Measurements from ENCODE around the gene ARHGEF25.
"Not testable (repeated sequence)": the region's sequence is repeated elsewhere in the genome, so short reads cannot be mapped to it uniquely, and the experiment has no call there.

The ARHGEF25 gene

DNA sequence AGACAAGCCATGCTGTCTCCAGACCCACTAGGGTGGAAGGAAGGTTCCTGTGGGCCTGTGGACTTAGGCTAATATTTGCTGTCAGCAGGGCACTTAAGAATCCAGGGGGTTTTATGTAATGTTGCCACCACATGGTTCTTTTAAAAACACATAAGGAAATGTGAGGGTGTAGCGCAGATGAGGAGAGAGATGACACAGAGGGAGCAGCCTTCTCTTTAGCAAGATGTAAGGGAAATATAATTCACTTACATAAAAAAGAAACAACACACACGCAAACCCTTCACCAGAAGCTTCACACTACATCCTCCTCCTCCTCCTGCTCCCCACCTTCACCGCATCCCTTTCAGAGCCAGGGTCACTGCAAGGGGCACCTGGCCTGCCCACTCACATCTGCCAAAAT, 25.1 kb upstream of the ARHGEF25 start:
- no peak for DNase-seq

DNA sequence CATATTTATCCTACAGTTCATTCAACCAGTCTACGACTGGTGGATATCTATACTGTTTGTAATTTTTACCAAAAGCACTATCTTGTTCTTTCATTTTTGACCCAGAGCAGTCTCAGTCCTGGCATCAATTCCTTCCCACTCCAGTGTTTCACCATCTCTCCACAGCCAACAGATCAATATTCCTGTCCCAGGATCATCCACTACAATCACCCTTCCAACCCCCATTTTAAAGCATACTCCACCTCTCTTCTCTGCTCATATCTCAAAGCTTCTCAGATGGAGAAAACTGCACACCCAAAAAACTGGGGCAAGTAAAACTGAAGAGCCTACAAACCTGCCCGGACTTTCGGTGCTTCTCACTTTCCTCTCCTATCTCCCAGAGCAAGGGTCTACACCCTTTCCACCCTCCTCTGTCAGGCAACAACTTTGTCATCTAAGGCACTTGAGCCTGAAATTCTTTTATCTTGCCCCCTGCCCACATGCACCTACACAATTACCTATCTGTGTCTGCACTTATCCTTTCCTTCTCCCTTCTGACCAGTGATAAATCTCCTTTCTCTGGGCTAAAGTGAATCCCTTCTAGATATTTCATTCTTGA, 24.3 kb upstream of the ARHGEF25 start:
- DNase-seq: no peak

DNA sequence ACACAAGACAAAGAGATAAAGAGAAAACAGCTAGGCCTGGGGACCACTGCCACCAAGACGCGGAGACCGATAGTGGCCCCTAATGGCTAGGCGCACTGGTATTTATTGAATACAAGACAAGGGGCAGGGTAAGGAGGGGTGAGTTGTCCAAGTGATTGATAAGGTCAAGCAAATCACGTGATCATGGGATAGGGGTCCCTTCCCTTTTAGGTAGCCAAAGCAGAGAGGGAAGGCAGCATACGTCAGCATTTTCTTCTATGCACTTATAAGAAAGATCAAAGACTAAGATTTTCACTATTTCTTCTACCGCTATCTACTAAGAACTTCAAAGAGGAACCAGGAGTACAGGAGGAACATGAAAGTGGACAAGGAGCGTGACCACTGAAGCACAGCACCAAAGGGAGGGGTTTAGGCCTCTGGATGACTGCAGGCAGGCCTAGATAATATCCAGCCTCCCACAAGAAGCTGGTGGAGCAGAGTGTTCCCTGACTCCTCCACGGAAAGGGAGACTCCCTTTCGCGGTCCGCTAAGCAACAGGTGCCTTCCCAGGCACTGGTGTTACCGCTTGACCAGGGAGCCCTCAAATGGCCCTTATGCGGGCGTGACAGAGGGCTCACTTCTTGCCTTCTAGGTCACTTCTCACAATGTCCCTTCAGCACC, 22.2 kb upstream of the ARHGEF25 start:
- DNase-seq: not testable (repeated sequence)

- no peak for DNase-seq
Observed at GRCh38 chr12:57590479-57590863, 20.8 kb upstream of the ARHGEF25 start.

DNA sequence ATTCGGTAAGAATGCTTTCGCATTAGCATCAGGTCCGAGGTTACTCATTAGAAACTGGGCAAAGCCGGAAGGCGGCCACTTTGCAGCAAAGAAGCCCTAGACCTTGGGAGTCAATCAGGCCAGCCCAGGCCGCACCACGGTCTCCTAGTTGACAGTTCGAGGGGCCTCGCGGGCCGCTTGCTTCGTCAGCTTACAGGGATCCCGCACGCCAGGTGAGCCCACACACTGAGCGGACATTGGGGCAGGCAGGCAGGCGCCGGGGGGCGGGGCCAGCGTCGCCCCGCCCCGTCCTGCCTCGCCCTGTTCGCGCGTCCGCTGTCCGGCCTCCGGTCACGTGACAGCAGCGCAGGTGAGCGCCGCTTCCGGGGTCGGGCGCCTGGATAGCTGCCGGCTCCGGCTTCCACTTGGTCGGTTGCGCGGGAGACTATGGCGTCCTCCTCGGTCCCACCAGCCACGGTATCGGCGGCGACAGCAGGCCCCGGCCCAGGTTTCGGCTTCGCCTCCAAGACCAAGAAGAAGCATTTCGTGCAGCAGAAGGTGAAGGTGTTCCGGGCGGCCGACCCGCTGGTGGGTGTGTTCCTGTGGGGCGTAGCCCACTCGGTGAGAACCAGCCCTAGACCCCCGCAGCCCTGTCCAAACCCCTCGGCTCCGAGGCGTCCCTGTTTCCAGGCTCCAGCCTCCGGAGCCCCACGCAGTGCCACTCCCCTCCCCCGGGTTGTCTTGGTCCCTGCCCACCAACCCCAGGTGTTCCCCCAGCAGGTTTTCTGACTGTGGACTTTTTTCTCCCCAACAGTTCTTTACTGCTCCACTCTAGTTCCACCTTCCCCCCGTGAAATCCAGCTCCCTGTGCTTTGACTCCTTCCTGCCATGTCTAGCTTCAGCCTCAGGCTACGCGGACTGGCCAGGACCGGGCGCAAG, 20.1 kb upstream of the ARHGEF25 start, which contains the start of gene PIP4K2C:
TSS of gene PIP4K2C (plus strand) at position 329 of the 918 bp plus-strand sequence. CDS start at position 427, 98 bp downstream.
- peak; percentile 47 to 68 (median 51) for DNase-seq

DNA sequence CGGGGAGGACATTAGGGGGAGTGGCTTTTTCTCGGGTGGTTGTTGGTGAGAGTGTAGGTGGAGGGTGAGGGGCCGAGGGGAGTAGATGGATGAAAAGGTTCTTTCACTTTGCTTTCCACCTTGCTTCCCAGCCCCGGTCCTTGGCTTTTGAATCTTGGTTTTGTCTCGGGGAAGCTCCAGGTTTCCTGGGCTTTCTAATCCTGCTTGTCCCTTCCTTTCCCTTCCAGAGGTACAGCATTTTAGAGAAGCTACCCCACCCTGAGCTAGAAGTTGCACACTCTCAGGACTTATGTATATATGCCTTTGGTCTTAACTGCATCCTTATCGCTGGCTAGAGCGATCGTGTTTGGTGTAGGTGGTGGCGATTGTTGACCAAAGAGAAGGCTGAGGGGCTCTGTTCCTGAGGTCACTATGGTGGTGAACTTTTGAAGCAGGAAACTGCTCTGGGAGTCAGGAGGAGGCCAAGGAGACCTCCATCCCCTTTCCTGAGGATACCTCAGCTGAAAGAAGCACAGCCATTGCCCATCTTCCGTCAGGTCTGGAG, 19.4 kb upstream of the ARHGEF25 start:
- DNase-seq: no peak

DNA sequence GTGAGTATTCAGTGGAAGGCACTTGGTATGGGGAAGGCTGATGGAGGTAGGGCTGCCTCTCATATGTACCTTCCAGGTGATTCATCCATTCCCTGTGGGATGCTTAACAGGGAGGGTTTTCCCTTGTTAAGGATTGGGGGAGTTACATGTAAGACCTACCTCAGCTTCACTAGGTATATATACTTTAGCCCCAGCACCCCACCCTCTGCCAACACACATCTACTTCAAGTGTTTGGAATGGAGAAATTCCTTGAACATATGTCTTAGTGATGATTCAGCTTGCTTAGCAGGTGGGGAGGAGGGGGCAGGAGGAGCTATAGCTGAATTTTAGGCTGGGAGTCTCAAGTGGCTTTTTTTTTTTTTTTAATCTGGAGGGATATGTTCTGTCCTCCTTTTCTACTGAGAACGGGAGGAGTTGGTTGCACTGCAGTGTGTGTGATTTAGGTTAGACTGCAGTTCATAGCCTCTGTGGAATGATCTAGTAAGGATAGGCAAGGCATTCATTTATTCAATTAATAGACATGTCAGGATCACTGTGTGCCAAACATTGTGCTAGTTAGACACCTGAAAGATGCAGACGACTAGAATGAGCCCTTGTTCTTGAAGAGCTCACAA, 18.6 kb upstream of the ARHGEF25 start:
- no peak for DNase-seq

GRCh38 chr12:57593187-57593586, 18.0 kb upstream of the ARHGEF25 start:
- no peak for DNase-seq

GRCh38 chr12:57600395-57600794, 10.8 kb upstream of the ARHGEF25 start:
- no peak for DNase-seq

DNA sequence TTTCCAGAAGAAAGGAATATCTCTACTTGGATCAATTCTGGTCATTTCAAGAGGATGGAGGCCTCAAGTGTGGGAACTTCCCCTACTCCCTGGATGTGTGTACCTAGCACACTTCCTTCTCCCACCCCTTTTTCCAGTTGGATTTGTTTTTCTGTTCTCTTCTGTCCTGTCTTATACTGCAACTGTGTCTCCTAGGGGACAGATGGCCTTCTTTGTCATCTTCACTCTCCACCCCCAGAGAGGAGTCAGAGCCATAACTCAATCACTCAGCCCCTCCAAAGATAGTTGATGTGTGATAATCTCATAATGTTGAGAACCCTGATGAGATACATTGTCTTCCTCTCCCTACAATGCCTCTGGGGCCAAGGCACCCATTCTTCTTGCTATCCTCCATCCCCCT, 8.7 kb upstream of the ARHGEF25 start:
- no peak for DNase-seq

DNA sequence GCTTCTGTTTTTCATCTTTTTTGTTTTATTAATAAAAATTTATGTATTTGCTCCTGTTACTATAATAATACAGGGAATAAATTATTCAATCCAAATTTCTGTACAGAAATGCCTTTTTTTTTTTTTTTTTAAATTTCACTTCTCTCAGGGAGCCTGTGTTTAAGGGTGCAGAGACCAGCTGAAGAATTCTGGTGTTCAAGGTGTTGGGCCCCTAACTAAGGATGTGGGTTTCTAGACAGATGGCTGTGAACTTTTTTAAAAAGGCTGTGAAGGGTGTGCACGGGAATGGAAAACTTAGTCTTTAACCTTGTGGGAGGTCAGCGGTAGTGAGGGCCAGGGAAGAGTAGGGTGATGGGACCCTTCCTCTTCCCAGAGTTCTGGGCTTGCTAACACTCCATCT, 7.9 kb upstream of the ARHGEF25 start:
- DNase-seq: no peak

GRCh38 chr12:57603815-57604453, 7.3 kb upstream of the ARHGEF25 start:
- DNase-seq: no peak

DNA sequence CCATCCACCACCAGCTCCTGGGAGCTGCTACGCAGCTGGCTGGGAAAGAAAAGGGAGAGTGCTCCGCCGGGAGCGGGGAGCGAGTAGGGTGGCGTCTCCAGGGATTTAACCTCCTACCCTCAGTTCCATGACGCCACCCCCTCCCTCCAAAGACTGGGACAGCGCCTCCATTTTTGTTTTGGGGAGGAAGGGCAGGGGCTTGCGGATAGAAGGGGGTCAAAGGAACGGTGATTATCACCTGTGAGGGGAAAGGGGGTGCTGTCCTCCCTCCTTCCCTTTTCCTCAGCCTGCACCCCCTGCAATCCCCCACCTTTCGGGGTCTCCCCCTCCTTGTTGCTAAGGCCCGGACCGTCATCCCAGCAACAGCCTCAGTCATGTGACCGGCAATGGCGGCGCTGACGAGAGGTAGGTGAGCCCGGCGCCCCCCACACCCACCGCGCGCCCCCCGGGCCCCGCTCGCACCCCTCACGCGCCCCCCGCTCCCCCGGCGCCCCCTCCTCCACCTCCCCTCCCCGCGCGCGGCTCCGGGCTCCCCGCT, 6.7 kb upstream of the ARHGEF25 start, which contains the start of gene DTX3:
TSS of gene DTX3 (plus strand) at position 371 of the 538 bp plus-strand sequence. CDS start 1,694 bp downstream, outside the sequence.
- no peak for DNase-seq

DNA sequence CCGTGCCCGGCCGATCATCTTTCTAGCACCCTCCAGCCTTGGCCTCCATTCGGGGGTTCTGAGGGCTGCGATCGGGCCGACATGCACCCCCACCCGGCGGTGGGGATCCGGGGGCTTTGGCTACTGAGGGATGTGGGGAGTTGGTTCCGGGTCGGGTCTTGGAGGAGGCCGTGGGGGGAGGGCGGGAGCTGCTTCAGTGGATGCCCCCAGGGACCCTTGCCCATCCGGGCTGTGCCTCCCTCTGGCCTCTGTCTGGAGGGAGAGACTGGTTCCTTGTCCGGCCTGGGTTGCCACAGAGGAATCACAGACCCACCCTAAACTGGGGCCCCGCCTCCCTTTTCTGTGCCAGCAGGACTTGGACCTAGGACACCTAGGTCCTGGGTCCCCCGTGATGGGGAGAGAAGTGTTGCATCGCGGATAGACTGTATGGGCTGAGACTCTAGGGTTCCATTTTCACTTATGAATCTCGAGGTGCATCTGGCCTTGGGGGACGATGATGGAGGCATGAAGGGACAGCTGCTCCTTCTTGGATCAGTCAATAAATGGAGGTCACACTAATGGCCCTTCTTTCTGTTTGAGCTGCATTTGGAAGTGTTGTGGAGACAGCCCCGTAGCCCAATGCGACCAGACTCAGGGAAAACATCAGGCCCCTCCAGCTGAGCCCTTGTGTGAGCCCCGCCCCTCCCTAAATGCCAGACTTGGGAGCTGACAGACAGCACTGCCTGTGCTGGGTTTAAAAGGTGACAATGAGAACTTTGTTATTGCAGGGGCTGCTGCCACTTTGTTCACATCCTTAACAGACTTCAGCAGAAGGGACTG, 6.0 kb upstream of the ARHGEF25 start:
- DNase-seq: no peak

GRCh38 chr12:57605811-57606311, 5.4 kb upstream of the ARHGEF25 start:
- DNase-seq: no peak

DNA sequence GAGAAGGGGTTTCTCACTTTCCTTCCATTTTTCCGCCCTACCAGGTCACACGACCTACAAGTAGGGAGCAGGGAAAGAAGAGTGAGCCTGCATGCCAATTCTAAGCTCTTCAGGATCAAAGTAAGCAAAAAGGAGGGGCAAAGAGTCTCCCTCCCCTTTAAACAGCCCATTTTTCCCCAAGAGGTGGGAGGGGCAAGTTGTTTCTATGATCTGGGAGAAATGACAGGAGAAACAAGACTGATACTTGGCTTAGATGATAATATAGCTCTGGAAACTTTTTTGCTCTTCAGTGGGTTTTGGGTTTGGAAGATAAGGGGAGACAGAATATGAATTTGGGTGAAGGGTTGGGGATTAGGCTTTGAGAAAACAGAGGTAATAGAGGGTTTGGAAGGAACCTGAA, 4.8 kb upstream of the ARHGEF25 start:
- no peak for DNase-seq

- no peak for DNase-seq
Observed at GRCh38 chr12:57606821-57607220, 4.4 kb upstream of the ARHGEF25 start.

DNA sequence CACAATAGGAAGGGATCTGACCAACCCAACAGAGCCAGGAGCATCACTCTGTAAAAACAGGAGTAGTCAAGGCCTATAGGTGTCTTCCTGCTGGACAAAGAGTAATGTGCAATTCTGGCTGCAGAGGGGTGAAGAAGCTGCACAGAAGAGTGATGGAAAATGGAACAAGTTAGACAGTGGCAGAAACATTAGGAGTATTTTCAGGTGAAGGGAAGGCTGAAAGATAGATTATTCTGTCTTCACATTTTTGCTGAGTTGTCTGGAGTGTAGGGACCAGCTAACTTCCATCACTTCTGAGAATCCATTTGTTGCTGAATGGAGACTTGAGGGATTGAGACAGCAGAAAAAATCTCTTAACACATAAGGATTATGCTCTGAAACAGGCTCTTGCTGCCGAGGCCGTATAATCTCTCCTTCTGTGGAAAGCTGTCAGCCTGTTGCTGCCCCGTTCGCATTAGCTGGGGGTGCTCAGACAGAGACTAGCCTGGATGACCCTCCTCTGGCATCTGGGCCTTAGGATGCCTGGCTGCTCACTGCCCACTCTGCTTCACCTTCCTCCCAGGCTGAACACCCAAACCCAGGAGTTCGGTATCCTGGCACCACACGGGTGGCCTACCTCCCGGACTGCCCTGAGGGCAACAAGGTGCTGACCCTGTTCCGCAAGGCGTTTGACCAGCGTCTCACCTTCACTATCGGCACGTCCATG, 3.1 kb upstream of the ARHGEF25 start:
- DNase-seq: no peak

GRCh38 chr12:57609101-57609780, 2.0 kb upstream of the ARHGEF25 start:
- DNase-seq: no peak

All from activated CD4-positive, CD25-positive, alpha-beta regulatory T cell (primary cell).